HUES64 (cell line): ENCODE results near the gene ZBTB2.

Source experiments
- H3K27ac ChIP-seq: 2 replicates; pipeline ENCODE4 v1.7.0; 2013; ENCODE audit warnings: low read depth, low read length, inconsistent platforms
- H3K27me3 ChIP-seq: 2 replicates; pipeline ENCODE4 v1.6.1; 2013; ENCODE audit warnings: mild to moderate bottlenecking, low read length; ENCODE audit not compliant: insufficient read depth
- H3K36me3 ChIP-seq: 2 replicates; pipeline ENCODE4 v1.6.1; 2013; ENCODE audit warnings: mild to moderate bottlenecking, low read length; ENCODE audit not compliant: insufficient read depth
- H3K4me1 ChIP-seq: 2 replicates; pipeline ENCODE4 v1.6.1; 2013; ENCODE audit warnings: mild to moderate bottlenecking, low read length, moderate library complexity; ENCODE audit not compliant: insufficient read depth
- H3K4me3 ChIP-seq: 2 replicates; pipeline ENCODE4 v1.5.1; 2013; ENCODE audit warnings: mild to moderate bottlenecking, low read length, moderate library complexity
- H3K9ac ChIP-seq: 2 replicates; pipeline ENCODE4 v1.6.1; 2013; ENCODE audit warnings: mild to moderate bottlenecking, low read depth, low read length
- H3K9me3 ChIP-seq: 2 replicates; pipeline ENCODE4 v1.6.1; 2013; ENCODE audit warnings: low read depth, low read length; ENCODE audit not compliant: insufficient read depth
- WGBS: fragments of 150-250, 120-280 bp; methylation state at CpG from one replicate; pipeline ENCODE4 v1.1.7; 2013; ENCODE audit warnings: missing lambda C conversion rate; 5-methylcytosine and 5-hydroxymethylcytosine counted together

ZBTB2 gene

GRCh38 chr6:151400473-151400872 lies 9.1 kb upstream of the ZBTB2 start:
- Histone ChIP-seq H3K27me3 (no peaks in the 10 kb centered on the region), H3K9me3 (no peaks in the 10 kb centered on the region), H3K9ac (no peak overlapping the region), H3K4me1 (no peaks in the 10 kb centered on the region), H3K36me3 (peaks cover 54% of the 10 kb centered on the region), H3K27ac (no peak overlapping the region), H3K4me3 (no peak overlapping the region)
- 93% methylated on average over 6 of the region's 6 CpGs for WGBS

- no peaks in the 10 kb centered on the region for H3K27me3 ChIP-seq
- no peaks in the 10 kb centered on the region for H3K9me3 ChIP-seq
- H3K4me1 ChIP-seq: no peaks in the 10 kb centered on the region
- no peak overlapping the region; the same call in 1 of the 2 replicates for H3K27ac ChIP-seq
- peaks cover 52% of the 10 kb centered on the region for H3K36me3 ChIP-seq
- no peak overlapping the region for H3K4me3 ChIP-seq
- no peak overlapping the region for H3K9ac ChIP-seq
- 92% methylated on average over 3 of the region's 3 CpGs for WGBS
Observed at GRCh38 chr6:151399679-151400078, 8.3 kb upstream of the ZBTB2 start.

DNA sequence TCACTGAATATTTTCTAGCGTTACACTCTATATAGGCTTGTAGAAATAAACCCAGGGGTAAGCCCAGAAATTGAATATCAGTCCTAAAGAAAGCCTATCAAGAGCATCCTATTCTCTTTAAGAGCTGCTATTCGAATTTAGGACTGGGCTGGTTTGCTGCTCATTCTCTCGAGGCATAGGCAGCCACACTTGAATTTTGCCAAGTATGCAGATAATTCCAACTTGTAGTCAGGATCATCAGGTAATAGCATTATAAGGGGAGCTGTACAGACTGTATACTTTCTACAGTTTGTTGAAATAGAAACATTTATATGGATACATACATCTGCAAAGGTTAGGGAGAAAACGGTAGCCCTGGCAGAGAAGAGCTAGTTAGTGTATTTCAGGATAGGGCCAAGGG lies 2.1 kb upstream of the ZBTB2 start:
- peaks cover 16% of the 10 kb centered on the region for H3K4me1 ChIP-seq
- no peak overlapping the region for H3K9ac ChIP-seq
- 90% methylated on average over 4 of the region's 4 CpGs for WGBS
- peak overlapping the region; percentile 89 for H3K4me3 ChIP-seq
- no peaks in the 10 kb centered on the region for H3K27me3 ChIP-seq
- no peaks in the 10 kb centered on the region for H3K9me3 ChIP-seq
- peaks cover 28% of the 10 kb centered on the region for H3K36me3 ChIP-seq
- H3K27ac ChIP-seq: no peak overlapping the region; the same call in 1 of the 2 replicates

- Histone ChIP-seq H3K4me1 (peaks cover 19% of the 10 kb centered on the region), H3K9ac (peak overlapping the region; percentile 77), H3K9me3 (no peaks in the 10 kb centered on the region), H3K4me3 (peak overlapping the region; percentile 89), H3K27me3 (no peaks in the 10 kb centered on the region), H3K36me3 (peaks cover 32% of the 10 kb centered on the region), H3K27ac (peak overlapping the region; percentile 100)
- 15% methylated on average over 3 of the region's 3 CpGs for WGBS
Observed at GRCh38 chr6:151392427-151392826, 1.1 kb upstream of the ZBTB2 start.

DNA sequence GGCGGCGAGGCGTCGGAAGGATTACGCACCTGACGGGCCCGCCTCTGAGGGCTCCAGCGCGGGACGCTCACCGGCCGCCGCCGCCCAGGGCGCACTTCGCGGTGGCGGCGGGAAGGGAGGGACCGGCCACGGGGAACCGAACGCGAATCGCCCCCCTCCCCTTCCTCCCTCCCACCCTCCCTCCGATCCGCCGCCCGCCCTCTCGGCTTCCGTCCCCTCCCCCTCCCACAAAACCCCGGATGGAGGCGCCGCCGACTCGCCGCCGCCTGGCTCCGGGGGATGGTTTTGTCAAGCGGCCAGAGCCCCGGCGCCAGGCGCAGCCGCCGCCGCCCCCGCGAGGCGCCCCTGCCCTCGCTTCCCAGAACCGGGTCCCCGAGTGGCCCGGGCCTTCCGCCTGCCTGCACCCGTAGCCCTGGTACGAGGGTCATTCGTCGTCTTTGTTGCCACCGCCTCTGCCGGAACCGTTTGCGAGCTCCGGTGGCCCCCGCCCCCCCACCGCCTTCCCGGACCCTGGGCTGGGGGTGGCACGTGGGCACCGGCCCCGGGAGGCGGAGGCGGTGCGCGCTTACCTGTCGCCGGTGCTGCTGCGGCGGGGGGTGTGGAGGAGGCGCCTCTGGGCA lies 398 bp downstream of the ZBTB2 start:
- WGBS: under 1% methylated on average over 73 of the region's 78 CpGs
- Histone ChIP-seq H3K4me1 (peaks cover 23% of the 10 kb centered on the region), H3K9me3 (no peaks in the 10 kb centered on the region), H3K27ac (peak overlapping the region; percentile 100), H3K9ac (peak overlapping the region; percentile 99), H3K36me3 (peaks cover 31% of the 10 kb centered on the region), H3K4me3 (peak overlapping the region; percentile 89), H3K27me3 (no peaks in the 10 kb centered on the region)

DNA sequence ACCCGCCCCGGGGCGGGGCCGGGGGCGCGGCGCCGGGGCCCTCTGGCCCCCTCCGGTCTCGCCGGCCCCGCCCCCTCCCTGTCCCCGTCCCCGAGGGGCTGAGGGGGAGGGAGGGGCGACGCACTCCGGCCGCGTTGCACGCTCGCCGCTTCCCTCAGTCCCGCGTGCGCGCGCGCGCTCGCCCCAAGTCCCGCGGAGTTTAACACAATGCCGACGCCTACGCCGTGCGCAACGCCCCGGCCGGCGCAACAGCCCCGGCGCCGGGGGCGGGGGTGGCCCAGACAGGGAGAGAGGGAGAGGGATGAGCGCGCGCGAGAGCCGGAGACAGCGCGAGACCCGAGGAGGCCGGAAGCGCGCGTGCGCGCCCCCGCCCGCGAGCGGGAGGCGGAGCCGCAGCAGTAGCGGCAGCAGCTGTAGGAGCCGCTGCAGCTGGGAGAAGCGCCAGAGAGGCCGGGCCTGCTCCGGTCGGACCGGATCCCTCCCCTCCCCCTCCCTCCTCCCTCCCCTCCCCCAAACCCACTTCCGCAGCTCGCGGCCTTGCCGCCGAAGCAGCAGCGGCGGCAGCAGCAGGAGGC lies 996 bp downstream of the ZBTB2 start:
- peaks cover 28% of the 10 kb centered on the region for H3K36me3 ChIP-seq
- H3K27ac ChIP-seq: peak overlapping the region; percentile 100
- WGBS: under 1% methylated on average over 79 of the region's 79 CpGs
- H3K4me1 ChIP-seq: peaks cover 28% of the 10 kb centered on the region
- H3K4me3 ChIP-seq: peak overlapping the region; percentile 89
- H3K27me3 ChIP-seq: no peaks in the 10 kb centered on the region
- peak overlapping the region; percentile 99 for H3K9ac ChIP-seq
- H3K9me3 ChIP-seq: no peaks in the 10 kb centered on the region

GRCh38 chr6:151389618-151390275 lies 1.6 kb downstream of the ZBTB2 start:
- under 1% methylated on average over 54 of the region's 54 CpGs for WGBS

GRCh38 chr6:151388997-151389617 lies 2.3 kb downstream of the ZBTB2 start:
- peaks cover 26% of the 10 kb centered on the region for H3K36me3 ChIP-seq
- H3K4me1 ChIP-seq: peaks cover 30% of the 10 kb centered on the region
- peak overlapping the region; percentile 89 for H3K4me3 ChIP-seq
- no peaks in the 10 kb centered on the region for H3K27me3 ChIP-seq
- 45% methylated on average over 12 of the region's 12 CpGs for WGBS
- H3K9ac ChIP-seq: peak overlapping the region; percentile 99
- H3K9me3 ChIP-seq: no peaks in the 10 kb centered on the region
- peak overlapping the region; percentile 100 for H3K27ac ChIP-seq

More at GRCh38 chr6:151389618-151390275, 1.6 kb downstream of the ZBTB2 start:
- Histone ChIP-seq H3K4me1 (peaks cover 30% of the 10 kb centered on the region), H3K27ac (peak overlapping the region; percentile 100), H3K36me3 (peaks cover 24% of the 10 kb centered on the region), H3K4me3 (peak overlapping the region; percentile 89), H3K9ac (peak overlapping the region; percentile 99), H3K9me3 (no peaks in the 10 kb centered on the region), H3K27me3 (no peaks in the 10 kb centered on the region)

DNA sequence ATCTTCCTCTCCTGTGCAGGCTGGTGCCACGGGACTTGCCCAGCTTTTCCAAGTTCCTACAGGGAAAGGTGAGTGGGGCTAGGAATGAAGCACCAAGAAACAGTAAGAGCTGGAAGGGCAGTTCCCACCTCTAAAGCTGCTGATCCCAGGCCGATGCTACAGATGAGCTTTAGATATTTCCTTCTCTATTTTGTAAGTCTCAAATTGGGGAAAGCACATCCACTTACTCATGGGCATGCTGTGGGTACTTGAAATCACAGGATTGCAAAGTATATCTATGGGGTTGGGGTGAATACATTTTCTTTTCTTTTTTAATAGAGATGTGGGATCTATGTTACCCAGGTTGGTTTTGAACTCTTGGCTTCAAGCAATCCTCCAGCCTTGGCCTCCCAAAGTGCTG lies 3.1 kb downstream of the ZBTB2 start:
- Histone ChIP-seq H3K27me3 (no peaks in the 10 kb centered on the region), H3K4me3 (no peak overlapping the region), H3K36me3 (peaks cover 28% of the 10 kb centered on the region), H3K4me1 (peaks cover 26% of the 10 kb centered on the region), H3K9ac (no peak overlapping the region), H3K9me3 (no peaks in the 10 kb centered on the region), H3K27ac (no peak overlapping the region)
- 97% methylated on average over 2 of the region's 2 CpGs for WGBS

- Histone ChIP-seq H3K27me3 (no peaks in the 10 kb centered on the region), H3K4me3 (no peak overlapping the region), H3K4me1 (peaks cover 17% of the 10 kb centered on the region), H3K27ac (no peak overlapping the region), H3K9ac (no peak overlapping the region), H3K36me3 (peaks cover 29% of the 10 kb centered on the region), H3K9me3 (no peaks in the 10 kb centered on the region)
- 92% methylated on average over 9 of the region's 11 CpGs for WGBS
Observed at GRCh38 chr6:151387175-151387970, 4.0 kb downstream of the ZBTB2 start.
